HL-60 (cell line): ENCODE measurements around the gene GPR171.

Experiments used
- DNase-seq, 2 experiments: peaks; one replicate each; pipeline ENCODE4 v3.0.0-alpha.2; 2010 to 2020; ENCODE audit warnings: low read depth in 1 of 2, low spot score in 1 of 2
- H3K27ac ChIP-seq: fragments of 250-450 bp; sonication (Bioruptor Pico); replicated peaks from 2 replicates; pipeline ENCODE4 v1.5.1; 2020; ENCODE audit warnings: mild to moderate bottlenecking, moderate library complexity
- H3K27me3 ChIP-seq: fragments of 250-450 bp; sonication (Bioruptor Pico); 2 replicates; pipeline ENCODE4 v1.5.1; 2021; ENCODE audit warnings: mild to moderate bottlenecking, moderate library complexity; ENCODE audit not compliant: insufficient read depth, poor library complexity, severe bottlenecking
- H3K4me3 ChIP-seq: replicated peaks from 2 replicates; pipeline ENCODE4 v1.5.1; 2011; ENCODE audit warnings: mild to moderate bottlenecking, control low read depth, low read length; ENCODE audit not compliant: insufficient read depth
- GABPA ChIP-seq: IDR thresholded peaks from 2 replicates; pipeline ENCODE4 v1.6.1; 2012; ENCODE audit warnings: low read depth
- POLR2AphosphoS5 ChIP-seq: IDR thresholded peaks from 2 replicates; pipeline ENCODE4 v1.6.1; 2012; ENCODE audit warnings: low read depth
- SPI1 ChIP-seq: IDR thresholded peaks from 2 replicates; pipeline ENCODE4 v1.6.1; 2012; ENCODE audit warnings: low read depth, mild to moderate bottlenecking, borderline replicate concordance
- TF ChIP-seq, protein P1 (sequence below): IDR thresholded peaks from 2 replicates; pipeline ENCODE4 v1.6.1; 2012; ENCODE audit warnings: low read depth; ENCODE audit not compliant: insufficient replicate concordance
- TF ChIP-seq, protein P2 (sequence below): IDR thresholded peaks from one replicate; pipeline ENCODE4 v1.5.1; 2011; ENCODE audit warnings: low read length, control low read depth, inconsistent platforms; ENCODE audit not compliant: insufficient read depth

GPR171 gene

GRCh38 chr3:151205482-151205881 is 2.5 kb upstream of the GPR171 start:
- H3K27me3 ChIP-seq = no peaks in the 10 kb centered on the region
- no peak overlapping the region for H3K27ac ChIP-seq
- H3K4me3 ChIP-seq = no peak overlapping the region
- DNase-seq = no peak
- TF ChIP-seq POLR2AphosphoS5 (no peak), GABPA (no peak), SPI1 (no peak)
- TF ChIP-seq, protein P1, sequence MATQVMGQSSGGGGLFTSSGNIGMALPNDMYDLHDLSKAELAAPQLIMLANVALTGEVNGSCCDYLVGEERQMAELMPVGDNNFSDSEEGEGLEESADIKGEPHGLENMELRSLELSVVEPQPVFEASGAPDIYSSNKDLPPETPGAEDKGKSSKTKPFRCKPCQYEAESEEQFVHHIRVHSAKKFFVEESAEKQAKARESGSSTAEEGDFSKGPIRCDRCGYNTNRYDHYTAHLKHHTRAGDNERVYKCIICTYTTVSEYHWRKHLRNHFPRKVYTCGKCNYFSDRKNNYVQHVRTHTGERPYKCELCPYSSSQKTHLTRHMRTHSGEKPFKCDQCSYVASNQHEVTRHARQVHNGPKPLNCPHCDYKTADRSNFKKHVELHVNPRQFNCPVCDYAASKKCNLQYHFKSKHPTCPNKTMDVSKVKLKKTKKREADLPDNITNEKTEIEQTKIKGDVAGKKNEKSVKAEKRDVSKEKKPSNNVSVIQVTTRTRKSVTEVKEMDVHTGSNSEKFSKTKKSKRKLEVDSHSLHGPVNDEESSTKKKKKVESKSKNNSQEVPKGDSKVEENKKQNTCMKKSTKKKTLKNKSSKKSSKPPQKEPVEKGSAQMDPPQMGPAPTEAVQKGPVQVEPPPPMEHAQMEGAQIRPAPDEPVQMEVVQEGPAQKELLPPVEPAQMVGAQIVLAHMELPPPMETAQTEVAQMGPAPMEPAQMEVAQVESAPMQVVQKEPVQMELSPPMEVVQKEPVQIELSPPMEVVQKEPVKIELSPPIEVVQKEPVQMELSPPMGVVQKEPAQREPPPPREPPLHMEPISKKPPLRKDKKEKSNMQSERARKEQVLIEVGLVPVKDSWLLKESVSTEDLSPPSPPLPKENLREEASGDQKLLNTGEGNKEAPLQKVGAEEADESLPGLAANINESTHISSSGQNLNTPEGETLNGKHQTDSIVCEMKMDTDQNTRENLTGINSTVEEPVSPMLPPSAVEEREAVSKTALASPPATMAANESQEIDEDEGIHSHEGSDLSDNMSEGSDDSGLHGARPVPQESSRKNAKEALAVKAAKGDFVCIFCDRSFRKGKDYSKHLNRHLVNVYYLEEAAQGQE = no peak
- TF ChIP-seq, protein P2, sequence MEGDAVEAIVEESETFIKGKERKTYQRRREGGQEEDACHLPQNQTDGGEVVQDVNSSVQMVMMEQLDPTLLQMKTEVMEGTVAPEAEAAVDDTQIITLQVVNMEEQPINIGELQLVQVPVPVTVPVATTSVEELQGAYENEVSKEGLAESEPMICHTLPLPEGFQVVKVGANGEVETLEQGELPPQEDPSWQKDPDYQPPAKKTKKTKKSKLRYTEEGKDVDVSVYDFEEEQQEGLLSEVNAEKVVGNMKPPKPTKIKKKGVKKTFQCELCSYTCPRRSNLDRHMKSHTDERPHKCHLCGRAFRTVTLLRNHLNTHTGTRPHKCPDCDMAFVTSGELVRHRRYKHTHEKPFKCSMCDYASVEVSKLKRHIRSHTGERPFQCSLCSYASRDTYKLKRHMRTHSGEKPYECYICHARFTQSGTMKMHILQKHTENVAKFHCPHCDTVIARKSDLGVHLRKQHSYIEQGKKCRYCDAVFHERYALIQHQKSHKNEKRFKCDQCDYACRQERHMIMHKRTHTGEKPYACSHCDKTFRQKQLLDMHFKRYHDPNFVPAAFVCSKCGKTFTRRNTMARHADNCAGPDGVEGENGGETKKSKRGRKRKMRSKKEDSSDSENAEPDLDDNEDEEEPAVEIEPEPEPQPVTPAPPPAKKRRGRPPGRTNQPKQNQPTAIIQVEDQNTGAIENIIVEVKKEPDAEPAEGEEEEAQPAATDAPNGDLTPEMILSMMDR = no peak

GRCh38 chr3:151204530-151205402 is 1.8 kb upstream of the GPR171 start:
- Histone ChIP-seq H3K4me3 (no peak overlapping the region), H3K27me3 (no peaks in the 10 kb centered on the region), H3K27ac (no peak overlapping the region)
- no peak for TF ChIP-seq SPI1
- no peak for TF ChIP-seq GABPA
- TF ChIP-seq, protein P1 = no peak
- TF ChIP-seq POLR2AphosphoS5 = no peak
- TF ChIP-seq, protein P2 = no peak
- DNase-seq = no peak

GRCh38 chr3:151201051-151201730 is 1.8 kb downstream of the GPR171 start:
- Histone ChIP-seq H3K27me3 (no peaks in the 10 kb centered on the region), H3K27ac (no peak overlapping the region), H3K4me3 (no peak overlapping the region)
- no peak for DNase-seq
- TF ChIP-seq POLR2AphosphoS5 = no peak
- TF ChIP-seq, protein P1 = no peak
- TF ChIP-seq GABPA = no peak
- TF ChIP-seq, protein P2 = no peak
- no peak for TF ChIP-seq SPI1
